Esophagus (tissue), 2 donors: ENCODE data around the gene TDRD9. TPM values are rescaled to one million over a fixed set of nuclear protein-coding genes. Genes with fewer than 3 reads are reported as not detected.

ENCODE experiments used
- H3K27ac ChIP-seq, 2 donors: one replicate each; pipeline ENCODE4 v1.5.1; 2013; ENCODE audit warnings: low read depth in 2 of 2, mild to moderate bottlenecking in 2 of 2, inconsistent platforms in 1 of 2, low read length in 1 of 2, moderate library complexity in 1 of 2
- H3K27me3 ChIP-seq, 2 donors: one replicate each; pipeline ENCODE4 v1.6.1; 2013; ENCODE audit warnings: low read length in 2 of 2, control low read depth in 1 of 2, mild to moderate bottlenecking in 1 of 2; ENCODE audit not compliant: insufficient read depth in 2 of 2, control insufficient read depth in 1 of 2
- H3K36me3 ChIP-seq, 2 donors: one replicate each; pipeline ENCODE4 v1.6.1; 2013; ENCODE audit warnings: low read length in 1 of 2; ENCODE audit not compliant: control insufficient read depth in 2 of 2, insufficient read depth in 2 of 2
- H3K4me1 ChIP-seq, 2 donors: one replicate each; pipeline ENCODE4 v1.6.1; 2013; ENCODE audit warnings: low read length in 1 of 2; ENCODE audit not compliant: control insufficient read depth in 2 of 2, insufficient read depth in 2 of 2
- H3K4me3 ChIP-seq, 2 donors: one replicate each; pipeline ENCODE4 v1.5.1; 2013; ENCODE audit warnings: low read length in 2 of 2, mild to moderate bottlenecking in 2 of 2, low read depth in 1 of 2, moderate library complexity in 1 of 2
- H3K9me3 ChIP-seq, 2 donors: one replicate each; pipeline ENCODE4 v1.6.1; 2013; ENCODE audit warnings: mild to moderate bottlenecking in 2 of 2, low read depth in 1 of 2, low read length in 1 of 2, moderate library complexity in 1 of 2; ENCODE audit not compliant: control insufficient read depth in 2 of 2, insufficient read depth in 1 of 2
- WGBS, 2 donors: extraction: QIAGEN DNeasy Blood & Tissue Kit; methylation state at CpG; one replicate each; pipeline ENCODE4 v1.1.7; 2013; 5-methylcytosine and 5-hydroxymethylcytosine counted together
- polyA plus RNA-seq, 2 donors: library from polyadenylated mRNA; stranded (reverse); fragments of 200-250 nt; gene quantifications; one replicate each; pipeline ENCODE4 v1.2.3, GENCODE V29; 2013
- donor health status: healthy with polysubstance abuse.
- donor health status: Bipolar disorder and iron deficiency.

TDRD9 gene
- polyA plus RNA-seq, 2 donors = 0.28 to 0.39 TPM

GRCh38 chr14:104096751-104097700, 168.8 kb downstream of the TDRD9 start:
- H3K27me3 ChIP-seq = no peaks in the 10 kb centered on the region
- H3K4me3 ChIP-seq = no peak overlapping the region
- H3K4me1 ChIP-seq = peaks cover 6 to 32% of the 10 kb centered on the region in 2 donors
- no peaks in the 10 kb centered on the region for H3K9me3 ChIP-seq
- 75 to 76% methylated on average over 25 of the region's 25 CpGs for WGBS, 2 donors
- H3K27ac ChIP-seq = no peak overlapping the region
- no peaks in the 10 kb centered on the region for H3K36me3 ChIP-seq

- 74 to 79% methylated on average over 25 of the region's 25 CpGs for WGBS, 2 donors
- Histone ChIP-seq H3K27me3 (no peaks in the 10 kb centered on the region), H3K27ac (peak overlapping the region in 1 of 2 donors; percentile 95), H3K4me3 (no peak overlapping the region), H3K9me3 (no peaks in the 10 kb centered on the region), H3K4me1 (peaks cover 10 to 37% of the 10 kb centered on the region in 2 donors), H3K36me3 (no peaks in the 10 kb centered on the region)
Observed at GRCh38 chr14:104098272-104099095, 170.2 kb downstream of the TDRD9 start.

GRCh38 chr14:104099096-104100041, 171.1 kb downstream of the TDRD9 start:
- H3K27me3 ChIP-seq = no peaks in the 10 kb centered on the region
- 68 to 69% methylated on average over 24 to 26 of the region's 26 CpGs for WGBS, 2 donors
- H3K4me3 ChIP-seq = no peak overlapping the region
- peak overlapping the region; percentile 93 to 95 for H3K27ac ChIP-seq
- peaks cover 12 to 35% of the 10 kb centered on the region in 2 donors for H3K4me1 ChIP-seq
- H3K9me3 ChIP-seq = no peaks in the 10 kb centered on the region
- no peaks in the 10 kb centered on the region for H3K36me3 ChIP-seq

- 45 to 63% methylated on average over 22 to 23 of the region's 23 CpGs for WGBS, 2 donors
- H3K9me3 ChIP-seq = no peaks in the 10 kb centered on the region
- H3K27me3 ChIP-seq = no peaks in the 10 kb centered on the region
- peaks cover 10 to 44% of the 10 kb centered on the region in 2 donors for H3K4me1 ChIP-seq
- H3K27ac ChIP-seq = peak overlapping the region; percentile 93 to 95
- peak overlapping the region in 1 of 2 donors; percentile 8 for H3K4me3 ChIP-seq
- H3K36me3 ChIP-seq = no peaks in the 10 kb centered on the region
Observed at GRCh38 chr14:104100171-104101085, 172.2 kb downstream of the TDRD9 start.

- Histone ChIP-seq H3K4me3 (peak overlapping the region in 1 of 2 donors; percentile 8), H3K27ac (peak overlapping the region; percentile 93 to 95), H3K36me3 (no peaks in the 10 kb centered on the region), H3K9me3 (no peaks in the 10 kb centered on the region), H3K4me1 (peaks cover 10 to 51% of the 10 kb centered on the region in 2 donors), H3K27me3 (no peaks in the 10 kb centered on the region)
- WGBS, 2 donors = 44 to 50% methylated on average over 16 of the region's 16 CpGs
Observed at GRCh38 chr14:104101086-104101621, 172.9 kb downstream of the TDRD9 start.

GRCh38 chr14:104101651-104102281, 173.5 kb downstream of the TDRD9 start:
- Histone ChIP-seq H3K27ac (peak overlapping the region; percentile 93 to 95), H3K4me3 (no peak overlapping the region), H3K9me3 (no peaks in the 10 kb centered on the region), H3K4me1 (peaks cover 10 to 57% of the 10 kb centered on the region in 2 donors), H3K27me3 (no peaks in the 10 kb centered on the region), H3K36me3 (no peaks in the 10 kb centered on the region)
- 76 to 80% methylated on average over 16 of the region's 16 CpGs for WGBS, 2 donors
